Ascending aorta (tissue), 2 donors: ENCODE data around the gene KIF3A. TPM values are rescaled to one million over a fixed set of nuclear protein-coding genes. Genes with fewer than 3 reads are reported as not detected.

Source experiments
- DNase-seq, 2 donors: peaks; one replicate each; pipeline ENCODE4 v3.0.0-alpha.2; 2019; ENCODE audit warnings: low spot score in 2 of 2
- H3K27ac ChIP-seq, 2 donors: fragments of 200-600 bp; sonication (generic); one replicate each; pipeline ENCODE4 v1.5.1; 2016 to 2017; ENCODE audit warnings: mild to moderate bottlenecking in 1 of 2
- H3K27me3 ChIP-seq: fragments of 200-600 bp; sonication (generic); one replicate; pipeline ENCODE4 v1.5.1; 2017
- H3K36me3 ChIP-seq, 2 donors: fragments of 200-600 bp; sonication (generic); one replicate each; pipeline ENCODE4 v1.5.1; 2016
- H3K4me1 ChIP-seq, 2 donors: fragments of 200-600 bp; sonication (generic); one replicate each; pipeline ENCODE4 v1.5.1; 2016 to 2017; ENCODE audit warnings: mild to moderate bottlenecking in 1 of 2
- H3K4me3 ChIP-seq, 2 donors: fragments of 200-600 bp; sonication (generic); one replicate each; pipeline ENCODE4 v1.5.1; 2016 to 2017; ENCODE audit warnings: mild to moderate bottlenecking in 1 of 2
- H3K9me3 ChIP-seq, 2 donors: fragments of 200-600 bp; sonication (generic); one replicate each; pipeline ENCODE4 v1.5.1; 2016
- intact Hi-C: fragments of 100-400 bp; cut with DNase I; formaldehyde crosslinking; loops from one replicate; pipeline ENCODE4 v1.15.1; 2023
- total RNA-seq: library from RNA; depleted of rRNA; stranded (reverse); fragments of >200 nt; gene quantifications from one replicate; pipeline ENCODE4 v1.1.0, GENCODE V29; 2016
- TF ChIP-seq, protein P1 (sequence below), 3 experiments: fragments of 200-600 bp in 2 of 3; fragments of 450-650 bp in 1 of 3; sonication (generic) in 2 of 3; IDR thresholded peaks; one replicate each; pipeline ENCODE4 v1.5.1; 2016 to 2019; ENCODE audit warnings: antibody characterized with exemption in 3 of 3, mild to moderate bottlenecking in 1 of 3, moderate library complexity in 1 of 3

The KIF3A gene
- total RNA-seq, 1 donor from 2014 or later: 4.4 TPM

DNA sequence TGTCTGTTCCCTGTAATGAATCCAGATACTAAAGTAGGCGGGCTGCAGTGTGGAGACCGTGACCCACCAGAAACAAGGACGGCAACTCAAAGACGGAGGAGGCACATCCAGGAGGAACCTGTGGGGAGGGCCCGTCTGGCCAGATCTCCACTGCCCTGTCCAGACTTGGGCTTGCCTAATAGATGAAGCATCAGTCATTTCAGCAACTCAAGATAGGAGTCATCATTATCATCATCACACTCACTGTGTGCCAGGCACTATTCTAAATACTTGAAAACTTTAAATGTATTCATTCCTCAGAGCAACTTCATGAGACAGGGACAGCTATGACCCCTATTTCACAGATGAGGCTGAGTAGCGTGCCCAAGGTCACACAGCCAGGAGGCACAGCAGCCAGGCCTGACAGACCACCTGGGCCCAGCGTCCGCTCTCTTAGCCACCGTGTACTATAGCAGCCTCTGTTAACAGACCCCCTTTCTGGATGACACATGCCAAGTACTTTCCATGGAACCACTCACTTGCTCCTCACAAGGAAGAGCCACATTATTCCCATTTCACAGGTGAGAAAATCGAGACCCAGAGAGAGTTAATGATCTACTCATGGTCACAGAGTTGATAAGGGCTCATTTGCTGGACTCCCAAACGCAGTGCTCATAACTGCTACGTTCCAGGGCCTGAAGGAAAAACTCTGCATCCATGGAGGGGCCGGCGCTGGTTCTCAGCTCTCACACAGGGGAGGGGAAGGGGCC lies 68.5 kb downstream of the KIF3A start:
- no peak overlapping the region for H3K27ac ChIP-seq
- no peak for DNase-seq
- no peaks in the 10 kb centered on the region for H3K27me3 ChIP-seq
- H3K9me3 ChIP-seq: no peaks in the 10 kb centered on the region
- H3K36me3 ChIP-seq: no peaks in the 10 kb centered on the region
- intact Hi-C loops: no loop called here
- no peaks in the 10 kb centered on the region for H3K4me1 ChIP-seq
- H3K4me3 ChIP-seq: no peak overlapping the region
- TF ChIP-seq, protein P1, sequence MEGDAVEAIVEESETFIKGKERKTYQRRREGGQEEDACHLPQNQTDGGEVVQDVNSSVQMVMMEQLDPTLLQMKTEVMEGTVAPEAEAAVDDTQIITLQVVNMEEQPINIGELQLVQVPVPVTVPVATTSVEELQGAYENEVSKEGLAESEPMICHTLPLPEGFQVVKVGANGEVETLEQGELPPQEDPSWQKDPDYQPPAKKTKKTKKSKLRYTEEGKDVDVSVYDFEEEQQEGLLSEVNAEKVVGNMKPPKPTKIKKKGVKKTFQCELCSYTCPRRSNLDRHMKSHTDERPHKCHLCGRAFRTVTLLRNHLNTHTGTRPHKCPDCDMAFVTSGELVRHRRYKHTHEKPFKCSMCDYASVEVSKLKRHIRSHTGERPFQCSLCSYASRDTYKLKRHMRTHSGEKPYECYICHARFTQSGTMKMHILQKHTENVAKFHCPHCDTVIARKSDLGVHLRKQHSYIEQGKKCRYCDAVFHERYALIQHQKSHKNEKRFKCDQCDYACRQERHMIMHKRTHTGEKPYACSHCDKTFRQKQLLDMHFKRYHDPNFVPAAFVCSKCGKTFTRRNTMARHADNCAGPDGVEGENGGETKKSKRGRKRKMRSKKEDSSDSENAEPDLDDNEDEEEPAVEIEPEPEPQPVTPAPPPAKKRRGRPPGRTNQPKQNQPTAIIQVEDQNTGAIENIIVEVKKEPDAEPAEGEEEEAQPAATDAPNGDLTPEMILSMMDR (IDR thresholded peaks at IDR 0.05): no peak

DNA sequence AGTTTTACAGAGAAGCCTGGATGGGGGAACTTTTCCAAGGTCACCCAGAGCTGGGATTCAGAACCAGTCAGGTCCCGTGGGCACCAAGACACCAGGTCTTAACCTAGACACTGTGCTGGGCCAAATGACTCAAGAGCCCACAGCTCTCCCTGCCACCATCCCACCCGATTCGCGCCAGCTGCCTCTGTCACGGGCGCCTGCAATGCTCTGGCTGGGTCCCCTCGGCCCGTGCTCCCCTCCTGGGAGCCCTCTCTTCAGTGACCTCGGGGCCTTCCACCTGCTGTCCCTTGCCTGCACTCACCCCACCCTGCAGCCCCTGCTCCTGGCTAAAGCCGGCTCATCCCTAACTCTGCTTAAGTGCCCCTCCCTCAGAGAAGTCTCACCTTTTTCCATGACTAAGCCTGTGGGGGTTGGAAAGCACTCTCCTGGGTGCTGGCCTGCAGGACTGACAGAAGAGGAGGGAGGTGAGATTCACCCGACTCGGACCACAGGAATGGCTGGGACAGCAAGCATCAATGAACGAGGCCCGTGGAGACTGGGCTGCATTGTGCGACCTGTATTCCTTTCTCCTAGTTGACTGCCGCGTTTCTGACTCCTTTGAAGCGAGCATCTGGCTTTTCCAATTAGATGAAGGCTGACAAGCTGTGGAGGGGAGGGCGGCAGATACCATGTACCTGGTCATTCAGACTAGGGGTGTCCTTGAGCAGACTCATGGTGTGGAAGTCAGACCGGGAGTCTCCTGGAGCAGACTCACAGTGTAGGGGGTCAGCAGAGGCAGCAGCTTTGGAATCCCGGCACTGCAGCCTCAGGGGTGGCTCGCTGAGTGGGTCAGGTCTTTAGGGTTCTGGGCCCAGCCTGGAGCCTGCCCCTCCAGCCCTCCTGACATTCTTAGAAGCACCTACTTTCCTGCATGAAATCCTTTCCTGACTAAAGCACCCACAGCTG lies 69.3 kb downstream of the KIF3A start:
- Histone ChIP-seq H3K27me3 (no peaks in the 10 kb centered on the region), H3K4me1 (no peaks in the 10 kb centered on the region), H3K4me3 (no peak overlapping the region), H3K36me3 (no peaks in the 10 kb centered on the region), H3K27ac (no peak overlapping the region), H3K9me3 (no peaks in the 10 kb centered on the region)
- intact Hi-C loops: no loop called here
- DNase-seq: no peak
- TF ChIP-seq, protein P1 (IDR thresholded peaks at IDR 0.05): no peak

DNA sequence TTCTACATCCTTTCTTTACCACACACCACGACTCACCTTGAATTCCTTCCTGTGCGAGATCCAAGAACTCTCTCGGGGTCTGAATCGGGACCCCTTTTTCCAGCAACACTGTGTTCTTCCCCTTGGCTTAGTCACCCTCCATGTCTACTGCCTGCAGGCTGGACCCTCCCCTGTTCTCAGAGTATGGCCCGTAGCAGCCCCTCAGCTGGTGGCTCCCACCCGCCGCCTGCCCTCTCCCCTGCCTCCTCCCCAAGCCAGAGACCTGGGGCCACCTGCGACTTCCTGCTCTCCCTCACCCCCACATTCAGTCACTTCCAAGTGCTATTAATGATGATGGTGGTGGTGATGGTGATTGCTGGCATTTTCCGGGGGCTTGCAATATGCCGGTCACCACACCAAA lies 70.0 kb downstream of the KIF3A start:
- no peaks in the 10 kb centered on the region for H3K9me3 ChIP-seq
- H3K27ac ChIP-seq: no peak overlapping the region
- H3K27me3 ChIP-seq: no peaks in the 10 kb centered on the region
- H3K36me3 ChIP-seq: no peaks in the 10 kb centered on the region
- H3K4me3 ChIP-seq: no peak overlapping the region
- TF ChIP-seq, protein P1 (IDR thresholded peaks at IDR 0.05): no peak
- DNase-seq: no peak
- no peaks in the 10 kb centered on the region for H3K4me1 ChIP-seq
- intact Hi-C loops: no loop called here

DNA sequence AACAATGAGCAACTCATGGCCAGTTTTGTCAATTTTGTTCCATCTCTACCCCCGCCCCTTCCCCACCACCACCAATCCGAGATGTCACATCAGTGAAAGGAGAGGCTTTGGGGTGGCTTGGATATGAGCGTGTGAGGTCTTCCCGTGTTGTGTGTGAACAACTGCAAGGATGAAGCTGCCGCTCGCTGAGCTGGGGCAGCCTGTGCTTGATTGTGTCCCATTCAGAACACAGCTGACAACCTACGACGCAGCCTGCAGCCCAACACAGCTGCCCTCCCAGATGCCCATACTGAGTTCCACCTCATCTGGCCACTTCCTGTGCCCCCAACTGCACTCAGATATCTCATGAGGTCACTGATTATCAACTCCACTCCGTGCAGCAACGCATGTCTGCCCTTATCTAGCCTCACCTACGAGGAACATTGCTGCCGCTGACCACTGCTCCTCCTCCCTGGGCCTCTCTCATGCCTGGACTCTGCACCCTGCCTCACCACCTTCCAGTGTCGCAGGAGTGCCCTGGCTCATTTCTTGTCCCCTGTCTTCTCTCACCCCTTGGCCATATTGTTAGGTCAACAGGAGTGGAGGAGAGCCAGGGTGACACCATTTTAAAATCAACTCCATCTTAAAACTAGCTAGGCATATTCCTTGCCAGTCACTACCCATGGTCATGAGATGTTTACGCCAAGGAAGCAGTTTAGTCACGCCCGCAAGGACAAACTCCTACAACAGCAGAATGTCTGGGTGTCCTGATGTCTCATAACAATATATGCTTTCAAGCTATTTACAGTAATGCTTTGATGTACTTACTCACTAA lies 70.8 kb downstream of the KIF3A start:
- DNase-seq: no peak
- Histone ChIP-seq H3K4me3 (no peak overlapping the region), H3K4me1 (no peaks in the 10 kb centered on the region), H3K27me3 (no peaks in the 10 kb centered on the region), H3K36me3 (no peaks in the 10 kb centered on the region), H3K9me3 (no peaks in the 10 kb centered on the region), H3K27ac (no peak overlapping the region)
- intact Hi-C loops: no loop called here
- TF ChIP-seq, protein P1 (IDR thresholded peaks at IDR 0.05): no peak

DNA sequence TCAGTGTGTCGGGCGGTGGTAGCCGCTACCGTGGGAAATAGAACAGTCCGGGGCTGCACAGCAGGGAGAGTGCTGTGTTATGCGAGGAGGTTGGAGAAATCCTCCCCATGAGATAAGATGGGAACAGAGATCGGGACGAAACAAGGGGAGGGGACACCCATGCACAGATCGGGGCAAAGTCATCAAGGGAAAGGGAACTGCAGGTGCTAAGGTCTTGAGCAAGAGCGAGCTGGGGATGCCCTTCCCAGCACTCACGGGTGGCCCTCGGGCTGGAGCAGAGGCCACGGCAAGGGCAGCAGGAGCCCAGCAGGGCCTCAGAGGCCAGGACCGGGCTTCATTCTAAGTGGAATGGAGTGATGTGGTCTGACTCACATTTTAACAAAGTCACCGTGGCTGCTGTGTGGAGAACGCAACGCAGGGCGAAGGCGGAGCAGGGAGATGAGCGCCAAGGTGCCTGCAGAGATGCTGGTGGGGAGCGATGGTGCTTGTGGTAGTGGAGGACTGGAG lies 71.7 kb downstream of the KIF3A start:
- Histone ChIP-seq H3K4me3 (no peak overlapping the region), H3K4me1 (no peaks in the 10 kb centered on the region), H3K27ac (no peak overlapping the region), H3K36me3 (no peaks in the 10 kb centered on the region), H3K9me3 (no peaks in the 10 kb centered on the region), H3K27me3 (no peaks in the 10 kb centered on the region)
- intact Hi-C loops: no loop called here
- no peak for DNase-seq
- TF ChIP-seq, protein P1 (IDR thresholded peaks at IDR 0.05): no peak
